Esophagus muscularis mucosa (tissue), 4 donors: ENCODE data around the gene AUTS2.

Experiments
- CTCF ChIP-seq, 3 experiments: fragments of 200-600 bp in 2 of 3; fragments of 450-650 bp in 1 of 3; sonication (generic) in 2 of 3; IDR thresholded peaks; one replicate each; pipeline ENCODE4 v1.5.1; 2017 to 2019; ENCODE audit warnings: antibody characterized with exemption in 3 of 3, mild to moderate bottlenecking in 2 of 3, moderate library complexity in 1 of 3
- EP300 ChIP-seq: sonication (generic); formaldehyde crosslinking; IDR thresholded peaks from one replicate; pipeline ENCODE4 v1.6.1; 2017; ENCODE audit warnings: antibody characterized with exemption
- POLR2A ChIP-seq: fragments of 450-650 bp; IDR thresholded peaks from one replicate; pipeline ENCODE4 v1.6.1; 2017; ENCODE audit warnings: antibody characterized with exemption, moderate library complexity, mild to moderate bottlenecking, low read depth
- POLR2AphosphoS5 ChIP-seq, 2 donors: sonication (generic); formaldehyde crosslinking; IDR thresholded peaks; one replicate each; pipeline ENCODE4 v1.6.1; 2017; ENCODE audit warnings: antibody characterized with exemption in 2 of 2

- TF ChIP-seq POLR2AphosphoS5 (IDR thresholded peaks at IDR 0.05), result no peak
- TF ChIP-seq CTCF (IDR thresholded peaks at IDR 0.05), result no peak
- TF ChIP-seq POLR2A, result no peak
- TF ChIP-seq EP300, result no peak
Measured at GRCh38 chr7:70360557-70360956, 762.3 kb downstream of the AUTS2 start.
